K562 (cell line): Measurements from ENCODE around the gene ABHD1. TPM values are rescaled to one million over a fixed set of nuclear protein-coding genes. Genes with fewer than 3 reads are reported as not detected.

ENCODE experiments used
- BACH1 ChIP-seq: fragments of 200-800 bp; sonication (Bioruptor generic); IDR thresholded peaks from 2 replicates; pipeline ENCODE4 v1.6.1; 2016; ENCODE audit warnings: missing genetic modification characterization, missing compliant biosample characterization
- CBFA2T2 ChIP-seq: fragments of 450-650 bp; conservative IDR thresholded peaks from 2 replicates; pipeline ENCODE4 v1.6.1; 2017; ENCODE audit warnings: mild to moderate bottlenecking
- CHCHD3 ChIP-seq: fragments of 250-450 bp; sonication (Bioruptor Pico); IDR thresholded peaks from 2 replicates; pipeline ENCODE4 v2.1.2; 2022; ENCODE audit warnings: mild to moderate bottlenecking
- FOXO4 ChIP-seq: fragments of 450-650 bp; formaldehyde crosslinking; IDR thresholded peaks from 2 replicates; pipeline ENCODE4 v1.4.0; 2020; ENCODE audit warnings: mild to moderate bottlenecking, moderate library complexity
- GATAD2A ChIP-seq: fragments of 450-650 bp; IDR thresholded peaks from 2 replicates; pipeline ENCODE4 v1.6.1; 2017
- HDAC8 ChIP-seq: fragments of 450-650 bp; IDR thresholded peaks from 2 replicates; pipeline ENCODE4 v1.6.1; 2016; ENCODE audit warnings: mild to moderate bottlenecking, missing genetic modification characterization, moderate library complexity, missing compliant biosample characterization
- HNRNPK ChIP-seq: fragments of 200-400 bp; formaldehyde crosslinking; IDR thresholded peaks from one replicate; pipeline ENCODE4 v1.6.1; 2018; ENCODE audit warnings: mild to moderate bottlenecking, low read depth, low read length; ENCODE audit not compliant: poor library complexity, severe bottlenecking
- KDM4B ChIP-seq, 2 experiments: fragments of 450-650 bp in 1 of 2; sonication (generic) in 1 of 2; IDR thresholded peaks; 2 replicates each; pipeline ENCODE4 v1.6.1; 2016 to 2017; ENCODE audit warnings: borderline replicate concordance in 2 of 2, antibody characterized with exemption in 1 of 2, low read depth in 1 of 2, mild to moderate bottlenecking in 1 of 2
- MAFG ChIP-seq: fragments of 450-650 bp; conservative IDR thresholded peaks from 2 replicates; pipeline ENCODE4 v1.6.1; 2016; ENCODE audit warnings: missing genetic modification characterization, missing compliant biosample characterization
- MECOM ChIP-seq: fragments of 250-450 bp; sonication (Bioruptor Pico); IDR thresholded peaks from 2 replicates; pipeline ENCODE4 v1.8.0; 2022; ENCODE audit warnings: inconsistent platforms
- PHB ChIP-seq: fragments of 250-450 bp; sonication (Bioruptor Pico); IDR thresholded peaks from 2 replicates; pipeline ENCODE4 v1.5.0; 2021
- POLR2B ChIP-seq: fragments of 450-650 bp; IDR thresholded peaks from 2 replicates; pipeline ENCODE4 v1.6.1; 2018; ENCODE audit warnings: low read depth; ENCODE audit not compliant: partially characterized antibody
- SMAD1 ChIP-seq: fragments of 150-350 bp; IDR thresholded peaks from 2 replicates; pipeline ENCODE4 v1.6.1; 2014; ENCODE audit warnings: low read length, low read depth; ENCODE audit not compliant: partially characterized antibody
- STAG1 ChIP-seq: sonication (generic); formaldehyde crosslinking; IDR thresholded peaks from 2 replicates; pipeline ENCODE4 v1.5.0; 2020; ENCODE audit warnings: missing genetic modification reagents, borderline replicate concordance
- TFAM ChIP-seq: fragments of 250-450 bp; sonication (Bioruptor Pico); conservative IDR thresholded peaks from 2 replicates; pipeline ENCODE4 v1.5.0; 2021; ENCODE audit warnings: mild to moderate bottlenecking, moderate library complexity
- TFE3 ChIP-seq: fragments of 450-650 bp; formaldehyde crosslinking; IDR thresholded peaks from 2 replicates; pipeline ENCODE4 v1.4.0; 2020; ENCODE audit warnings: mild to moderate bottlenecking, mixed read lengths
- YY1 ChIP-seq, 3 experiments: IDR thresholded peaks; 2 replicates each; pipeline ENCODE4 v1.6.1; 2011; ENCODE audit warnings: low read length in 2 of 3, mild to moderate bottlenecking in 2 of 3, moderate library complexity in 2 of 3, borderline replicate concordance in 1 of 3, control low read depth in 1 of 3, low read depth in 1 of 3; ENCODE audit not compliant: insufficient read depth in 3 of 3, insufficient replicate concordance in 2 of 3, control insufficient read depth in 1 of 3, insufficient read length in 1 of 3; ENCODE audit errors: extremely low read depth in 1 of 3
- ZBTB12 ChIP-seq: fragments of 250-450 bp; sonication (Bioruptor Pico); IDR thresholded peaks from 2 replicates; pipeline ENCODE4 v1.4.0; 2020
- ZFP36 ChIP-seq: fragments of 150-350 bp; IDR thresholded peaks from 2 replicates; pipeline ENCODE4 v1.6.1; 2018; ENCODE audit warnings: low read length, low read depth; ENCODE audit not compliant: partially characterized antibody
- ZNF165 ChIP-seq: fragments of 250-450 bp; sonication (Bioruptor Pico); IDR thresholded peaks from 2 replicates; pipeline ENCODE4 v1.4.0; 2020; ENCODE audit warnings: borderline replicate concordance
- ZNF586 ChIP-seq: fragments of 450-650 bp; formaldehyde crosslinking; conservative IDR thresholded peaks from 2 replicates; pipeline ENCODE4 v1.4.0; 2020; ENCODE audit warnings: mild to moderate bottlenecking, moderate library complexity
- ZSCAN32 ChIP-seq: fragments of 450-650 bp; formaldehyde crosslinking; IDR thresholded peaks from 2 replicates; pipeline ENCODE4 v1.4.0; 2020; ENCODE audit warnings: mild to moderate bottlenecking, moderate library complexity
- polyA plus RNA-seq, 8 experiments: library from polyadenylated mRNA; depleted of rRNA in 4 of 8; stranded (reverse) in 5 of 8; unstranded in 3 of 8; fragments of >200 nt; fragmentation: Nextera tagmentation in 2 of 8; fragmentation: Illumina TruSeq in 1 of 8; extraction: Ambion mirVana in 2 of 8; extraction: Trizol in 1 of 8; gene quantifications; 2 replicates each; pipeline versions ENCODE4 v1.2.1 to v1.2.3, GENCODE V29; 2011 to 2014; ENCODE audit warnings: inconsistent platforms in 1 of 8, missing spikeins in 1 of 8
- total RNA-seq, 7 experiments: library from RNA; depleted of rRNA in 6 of 7; stranded (reverse); fragments of >200 nt in 6 of 7; fragmentation: Illumina TruSeq in 2 of 7; extraction: Trizol in 2 of 7; gene quantifications; 2 replicates each; pipeline versions ENCODE4 v1.2.1 to v1.2.3, GENCODE V29; 2011 to 2021; ENCODE audit warnings: low replicate concordance in 1 of 7

ABHD1 gene
- total and polyA plus RNA-seq, 9 of the 15 experiments (the other 6 are each of a cell fraction or from before 2014, with no cell fraction given) = 0.10 to 0.16 (median 0.11) TPM; not detected in 5

DNA sequence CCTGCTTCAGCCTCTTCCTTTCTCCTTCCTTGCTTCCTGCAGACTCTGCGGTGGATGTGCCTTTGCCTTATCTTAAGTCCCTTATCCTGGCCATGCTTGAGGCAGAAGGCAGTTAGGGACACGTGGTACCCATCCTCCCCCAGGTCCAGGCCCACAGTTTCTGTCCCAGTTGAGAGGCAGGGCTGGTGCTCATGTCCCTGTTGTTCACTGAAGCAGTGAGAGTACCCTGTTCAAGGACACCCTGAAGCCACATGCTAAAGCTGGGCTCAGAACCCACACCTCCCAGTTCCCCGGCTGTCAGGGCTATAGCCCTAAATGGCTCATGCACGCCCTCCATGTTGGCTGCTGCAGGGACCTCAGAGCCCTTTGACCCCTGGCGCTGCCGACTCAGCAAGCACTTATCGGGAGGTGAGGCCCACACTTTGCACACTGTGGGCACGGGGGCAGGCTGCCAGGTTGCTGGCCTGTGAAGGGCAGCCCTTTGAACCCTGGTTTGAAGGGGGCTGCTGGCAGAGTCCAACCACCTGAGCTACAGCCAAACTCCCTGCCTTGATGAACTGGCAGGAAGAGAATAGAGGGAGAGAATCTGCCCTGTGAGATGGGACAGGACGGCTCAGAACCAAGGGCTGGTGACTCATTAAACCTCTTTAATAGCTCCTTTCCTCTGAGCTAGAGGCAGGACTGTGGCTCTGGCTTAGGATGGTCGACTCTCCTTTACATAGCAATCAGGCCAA lies 30.8 kb upstream of the ABHD1 start (continued):
- TF ChIP-seq ZBTB12 (CRISPR knock-in tag) (0 out of 2 replicates have a peak, but pooled peaks have one; percentile 20), CBFA2T2 (peak; percentile 73), GATAD2A (peak; percentile 75), CHCHD3 (CRISPR knock-in tag) (no peak), BACH1 (tag) (no peak), MECOM (CRISPR knock-in tag) (peak; percentile 54; the same call in 1 of the 2 replicates), ZNF165 (peak; percentile 72; the same call in 1 of the 2 replicates), ZFP36 (no peak), MAFG (tag) (no peak), ZSCAN32 (CRISPR knock-in tag) (no peak), FOXO4 (no peak), PHB (CRISPR knock-in tag) (no peak), SMAD1 (no peak), YY1 (IDR thresholded peaks at IDR 0.05; ENCODE audit: borderline replicate concordance in 1 of 3, control insufficient read depth in 1 of 3, extremely low read depth in 1 of 3, insufficient read depth in 3 of 3, insufficient read length in 1 of 3, insufficient replicate concordance in 2 of 3, low read depth in 1 of 3, low read length in 2 of 3) (peak in 2 of 3 experiments; percentile 42 to 61), POLR2B (no peak), HDAC8 (tag) (peak; percentile 77; the same call in 1 of the 2 replicates), ZNF586 (CRISPR knock-in tag) (no peak), STAG1 (CRISPR knock-in tag) (no peak), KDM4B (IDR thresholded peaks at IDR 0.05; ENCODE audit: borderline replicate concordance in 2 of 2, low read depth in 1 of 2) (no peak), HNRNPK (no peak), TFAM (CRISPR knock-in tag) (no peak), TFE3 (CRISPR knock-in tag) (0 out of 2 replicates have a peak, but pooled peaks have one; percentile 18)
